ENCODE results near the gene LCN12.

- TF ChIP-seq CTCF (IDR thresholded peaks at IDR 0.05), result no peak
- TF ChIP-seq POLR2A (IDR thresholded peaks at IDR 0.05; ENCODE audit: low read depth), result no peak
- TF ChIP-seq POLR2AphosphoS5 (IDR thresholded peaks at IDR 0.05), result no peak
- no peak for TF ChIP-seq EP300 (IDR thresholded peaks at IDR 0.05)
Observed at GRCh38 chr9:136956604-136957003, 4.5 kb downstream of the LCN12 start.
